HL-60 (cell line): Measurements from ENCODE around the gene SLC13A1.

ENCODE experiments used
- CTCF ChIP-seq: IDR thresholded peaks from one replicate; pipeline ENCODE4 v1.5.1; 2011; ENCODE audit warnings: low read length, control low read depth, inconsistent platforms; ENCODE audit not compliant: insufficient read depth
- POLR2AphosphoS5 ChIP-seq: IDR thresholded peaks from 2 replicates; pipeline ENCODE4 v1.6.1; 2012; ENCODE audit warnings: low read depth
- REST ChIP-seq: IDR thresholded peaks from 2 replicates; pipeline ENCODE4 v1.6.1; 2012; ENCODE audit warnings: low read depth; ENCODE audit not compliant: insufficient replicate concordance

GRCh38 chr7:123133924-123134323 is 65.8 kb downstream of the SLC13A1 start:
- TF ChIP-seq CTCF: no peak
- no peak for TF ChIP-seq REST
- TF ChIP-seq POLR2AphosphoS5: no peak
